WERI-Rb-1 (cell line): Measurements from ENCODE around the gene CTDSP1.

Experiments
- DNase-seq: peaks from one replicate; pipeline ENCODE4 v3.0.0-alpha.2; 2020
- H3K27ac ChIP-seq: fragments of 250-450 bp; sonication (Bioruptor Pico); 2 replicates; pipeline ENCODE4 v1.5.1; 2020; ENCODE audit warnings: mild to moderate bottlenecking, moderate library complexity
- H3K27me3 ChIP-seq: fragments of 250-450 bp; sonication (Bioruptor Pico); 2 replicates; pipeline ENCODE4 v1.5.1; 2021; ENCODE audit warnings: mild to moderate bottlenecking, low read depth, moderate library complexity; ENCODE audit not compliant: insufficient read depth, severe bottlenecking
- H3K36me3 ChIP-seq: fragments of 250-450 bp; sonication (Bioruptor Pico); 2 replicates; pipeline ENCODE4 v1.5.1; 2020; ENCODE audit warnings: mild to moderate bottlenecking, moderate library complexity
- H3K4me3 ChIP-seq: 2 replicates; pipeline ENCODE4 v1.5.1; 2011; ENCODE audit warnings: low read depth, mild to moderate bottlenecking, control low read depth, low read length
- H3K9me3 ChIP-seq: fragments of 250-450 bp; sonication (Bioruptor Pico); 2 replicates; pipeline ENCODE4 v1.5.1; 2021; ENCODE audit warnings: mild to moderate bottlenecking, moderate library complexity; ENCODE audit not compliant: severe bottlenecking
- TF ChIP-seq, protein P1 (sequence below): IDR thresholded peaks from 2 replicates; pipeline ENCODE4 v1.5.1; 2011; ENCODE audit warnings: low read depth, mild to moderate bottlenecking, control low read depth, inconsistent platforms, low read length

CTDSP1 gene

GRCh38 chr2:218428846-218429558, 29.3 kb downstream of the CTDSP1 start:
- DNase-seq: no peak
- H3K27me3 ChIP-seq: no peaks in the 10 kb centered on the region
- no peaks in the 10 kb centered on the region for H3K36me3 ChIP-seq
- H3K9me3 ChIP-seq: no peaks in the 10 kb centered on the region
- H3K27ac ChIP-seq: no peak overlapping the region
- no peak overlapping the region for H3K4me3 ChIP-seq
- TF ChIP-seq, protein P1, sequence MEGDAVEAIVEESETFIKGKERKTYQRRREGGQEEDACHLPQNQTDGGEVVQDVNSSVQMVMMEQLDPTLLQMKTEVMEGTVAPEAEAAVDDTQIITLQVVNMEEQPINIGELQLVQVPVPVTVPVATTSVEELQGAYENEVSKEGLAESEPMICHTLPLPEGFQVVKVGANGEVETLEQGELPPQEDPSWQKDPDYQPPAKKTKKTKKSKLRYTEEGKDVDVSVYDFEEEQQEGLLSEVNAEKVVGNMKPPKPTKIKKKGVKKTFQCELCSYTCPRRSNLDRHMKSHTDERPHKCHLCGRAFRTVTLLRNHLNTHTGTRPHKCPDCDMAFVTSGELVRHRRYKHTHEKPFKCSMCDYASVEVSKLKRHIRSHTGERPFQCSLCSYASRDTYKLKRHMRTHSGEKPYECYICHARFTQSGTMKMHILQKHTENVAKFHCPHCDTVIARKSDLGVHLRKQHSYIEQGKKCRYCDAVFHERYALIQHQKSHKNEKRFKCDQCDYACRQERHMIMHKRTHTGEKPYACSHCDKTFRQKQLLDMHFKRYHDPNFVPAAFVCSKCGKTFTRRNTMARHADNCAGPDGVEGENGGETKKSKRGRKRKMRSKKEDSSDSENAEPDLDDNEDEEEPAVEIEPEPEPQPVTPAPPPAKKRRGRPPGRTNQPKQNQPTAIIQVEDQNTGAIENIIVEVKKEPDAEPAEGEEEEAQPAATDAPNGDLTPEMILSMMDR: no peak

DNA sequence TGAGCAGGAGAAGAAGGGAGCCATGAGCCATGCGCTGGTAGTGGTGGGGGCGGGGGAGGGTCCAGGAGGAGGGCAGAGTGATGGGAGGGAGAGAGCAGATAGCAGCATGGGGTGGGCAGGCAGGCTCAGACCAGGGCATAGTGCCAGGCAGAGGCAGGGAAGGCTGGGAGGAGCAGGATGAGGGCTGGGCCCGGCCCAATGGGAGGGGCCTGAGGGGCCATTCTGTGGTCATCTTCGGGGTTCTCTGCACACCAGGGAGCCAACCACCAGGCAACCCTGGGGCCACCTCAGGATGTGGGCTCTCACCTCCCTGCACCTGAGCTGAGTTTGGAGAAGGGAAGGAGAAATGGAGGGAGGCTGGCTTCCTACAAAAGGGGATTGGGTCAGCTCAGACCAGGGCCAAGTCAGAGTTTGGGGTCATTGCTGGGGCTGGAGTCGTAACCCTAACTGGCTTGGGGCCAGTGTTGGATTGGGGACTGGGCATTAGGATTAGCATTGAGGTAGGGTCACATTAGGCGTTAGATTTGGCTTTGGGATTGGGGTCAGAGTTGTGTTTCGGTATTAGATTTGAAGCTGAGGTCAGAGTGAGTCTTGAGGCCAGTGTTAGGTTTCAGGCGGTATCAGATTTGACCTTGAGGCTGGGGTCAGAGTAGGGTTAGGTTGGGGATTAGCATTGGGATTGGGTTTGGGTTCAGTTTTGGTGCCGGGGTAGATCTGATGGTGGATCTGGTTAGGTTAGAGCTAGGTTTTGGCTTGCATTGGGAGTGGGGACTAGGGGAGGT, 30.4 kb downstream of the CTDSP1 start:
- no peak for DNase-seq
- no peaks in the 10 kb centered on the region for H3K27me3 ChIP-seq
- TF ChIP-seq, protein P1: no peak
- no peaks in the 10 kb centered on the region for H3K9me3 ChIP-seq
- no peak overlapping the region for H3K27ac ChIP-seq
- no peak overlapping the region for H3K4me3 ChIP-seq
- no peaks in the 10 kb centered on the region for H3K36me3 ChIP-seq

- Histone ChIP-seq H3K4me3 (no peak overlapping the region), H3K9me3 (no peaks in the 10 kb centered on the region), H3K27me3 (no peaks in the 10 kb centered on the region), H3K36me3 (no peaks in the 10 kb centered on the region), H3K27ac (no peak overlapping the region)
- TF ChIP-seq, protein P1: no peak
- DNase-seq: no peak
Observed at GRCh38 chr2:218430721-218431120, 31.1 kb downstream of the CTDSP1 start.

DNA sequence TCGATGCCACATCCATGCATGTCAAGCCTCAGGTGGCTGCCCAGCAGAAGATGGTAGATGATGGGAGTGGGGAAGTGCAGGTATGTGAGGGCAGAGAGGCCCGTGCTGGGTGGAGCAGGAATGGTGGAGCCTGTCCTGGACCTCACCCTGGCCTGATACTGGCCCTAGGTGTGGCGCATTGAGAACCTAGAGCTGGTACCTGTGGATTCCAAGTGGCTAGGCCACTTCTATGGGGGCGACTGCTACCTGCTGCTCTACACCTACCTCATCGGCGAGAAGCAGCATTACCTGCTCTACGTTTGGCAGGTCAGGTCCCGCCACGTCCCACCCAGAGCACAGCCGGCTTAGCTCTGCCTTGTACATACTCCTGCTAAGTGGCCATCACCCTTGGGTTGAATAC, 32.2 kb downstream of the CTDSP1 start:
- H3K27me3 ChIP-seq: no peaks in the 10 kb centered on the region
- no peak for DNase-seq
- no peaks in the 10 kb centered on the region for H3K9me3 ChIP-seq
- no peaks in the 10 kb centered on the region for H3K36me3 ChIP-seq
- TF ChIP-seq, protein P1: no peak
- no peak overlapping the region for H3K4me3 ChIP-seq
- no peak overlapping the region for H3K27ac ChIP-seq

DNA sequence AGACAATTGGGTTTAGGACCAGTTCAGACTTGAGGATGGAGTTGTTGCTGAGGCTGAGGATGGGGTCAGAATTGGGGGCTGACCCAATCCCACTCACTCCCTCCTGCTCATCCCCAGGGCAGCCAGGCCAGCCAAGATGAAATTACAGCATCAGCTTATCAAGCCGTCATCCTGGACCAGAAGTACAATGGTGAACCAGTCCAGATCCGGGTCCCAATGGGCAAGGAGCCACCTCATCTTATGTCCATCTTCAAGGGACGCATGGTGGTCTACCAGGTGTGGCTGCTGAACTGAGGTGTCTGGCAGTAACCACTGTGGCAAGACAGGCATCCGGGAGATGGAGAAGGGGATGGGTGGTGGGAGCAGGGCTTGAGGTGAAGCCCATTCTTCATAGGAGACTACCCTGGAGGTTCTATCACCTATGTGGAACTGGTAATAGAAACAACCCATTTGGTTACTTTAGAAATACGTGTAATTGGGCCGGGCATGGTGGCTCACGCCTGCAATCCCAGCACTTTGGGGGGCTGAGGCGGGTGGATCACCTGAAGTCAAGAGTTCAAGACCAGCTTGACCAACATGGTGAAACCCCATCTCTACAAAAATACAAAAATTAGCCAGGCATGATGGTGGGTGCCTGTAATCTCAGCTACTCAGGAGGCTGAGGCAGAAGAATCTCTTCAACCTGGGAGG, 33.2 kb downstream of the CTDSP1 start:
- Histone ChIP-seq H3K27me3 (no peaks in the 10 kb centered on the region), H3K27ac (no peak overlapping the region), H3K36me3 (no peaks in the 10 kb centered on the region), H3K4me3 (no peak overlapping the region), H3K9me3 (no peaks in the 10 kb centered on the region)
- TF ChIP-seq, protein P1: no peak
- no peak for DNase-seq
